NCI-H1694 treated with DMSO at 0.1 percent for 48 hours (cell line): ENCODE results near the gene ARHGEF39.
"Not testable (repeated sequence)": the region's sequence is repeated elsewhere in the genome, so short reads cannot be mapped to it uniquely, and the experiment has no call there.

Experiments used
- DNase-seq: peaks from one replicate; lab custom pipeline; 2025; lab: John Stamatoyannopoulos, UW

The ARHGEF39 gene

DNA sequence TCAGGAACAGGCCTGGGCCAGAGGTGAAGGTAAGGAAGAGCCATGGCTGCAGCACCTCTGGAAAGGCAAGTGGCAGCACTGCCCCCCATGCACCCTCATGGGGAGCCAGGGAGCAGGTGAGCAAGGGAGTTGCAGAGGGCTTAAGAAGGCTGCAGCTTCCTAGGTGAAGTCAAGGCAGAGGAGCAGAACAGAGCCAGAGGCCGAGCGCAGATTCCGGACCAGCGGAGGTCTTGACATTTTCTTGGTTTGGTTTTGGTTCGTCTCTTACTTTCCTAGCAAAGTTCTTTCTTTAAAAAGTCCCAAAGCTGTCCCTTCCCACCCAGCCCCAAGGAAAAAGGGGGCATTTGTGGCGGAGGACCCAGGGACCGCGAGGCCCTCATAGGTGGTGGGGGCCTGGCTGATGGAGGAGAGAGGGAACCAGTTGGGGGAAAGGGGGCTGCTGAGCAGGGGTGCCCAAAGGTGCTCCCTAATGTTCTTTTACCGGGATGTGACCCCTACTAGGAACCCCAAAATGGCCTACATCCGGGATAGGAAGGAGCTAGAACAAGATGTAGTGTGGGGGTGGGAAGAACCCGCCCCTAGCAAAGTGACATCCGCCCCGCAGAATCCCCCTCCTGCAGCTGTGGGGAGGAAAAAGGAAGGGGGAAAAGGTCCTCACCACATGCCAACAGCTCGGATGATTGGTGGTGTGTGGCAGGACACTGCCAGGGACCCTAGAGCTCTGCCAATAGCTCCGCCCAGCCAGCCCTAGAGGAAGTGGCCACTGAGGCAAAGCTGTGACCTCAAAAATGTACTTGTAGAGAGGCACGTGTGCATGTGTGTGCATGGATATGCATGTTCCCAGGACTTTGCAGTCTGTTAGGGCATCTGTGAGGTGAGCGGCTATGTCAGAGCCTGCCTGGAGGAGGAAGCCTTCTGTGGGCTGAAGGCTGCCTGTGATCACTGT is 45.9 kb downstream of the ARHGEF39 start:
- DNase-seq, result no peak

DNA sequence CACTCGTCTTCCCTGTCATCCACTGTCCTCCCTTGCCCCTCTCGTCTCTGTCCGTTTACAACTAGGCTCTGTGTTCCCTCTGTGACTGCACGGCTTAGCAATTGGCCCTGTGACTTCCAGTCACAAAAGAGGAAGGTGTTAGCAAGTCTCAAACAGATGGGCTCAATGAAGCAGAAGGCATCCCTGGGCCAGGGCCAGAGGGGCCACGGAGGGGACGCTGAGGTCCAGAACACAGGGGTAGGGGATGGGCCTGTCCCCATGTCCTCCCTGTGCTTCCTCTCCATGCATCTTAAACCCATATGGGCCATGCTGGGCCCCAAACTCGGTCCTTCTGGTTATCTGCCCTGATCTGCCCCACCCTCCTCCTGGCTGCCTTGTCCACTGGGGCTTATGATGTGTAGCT is 46.7 kb downstream of the ARHGEF39 start, which contains the start of gene CD72:
Gene CD72, minus strand, starts transcription at position 89 of the 403 bp plus-strand sequence. CDS start 110 bp downstream, outside the sequence.
- peak; percentile 19 for DNase-seq

DNA sequence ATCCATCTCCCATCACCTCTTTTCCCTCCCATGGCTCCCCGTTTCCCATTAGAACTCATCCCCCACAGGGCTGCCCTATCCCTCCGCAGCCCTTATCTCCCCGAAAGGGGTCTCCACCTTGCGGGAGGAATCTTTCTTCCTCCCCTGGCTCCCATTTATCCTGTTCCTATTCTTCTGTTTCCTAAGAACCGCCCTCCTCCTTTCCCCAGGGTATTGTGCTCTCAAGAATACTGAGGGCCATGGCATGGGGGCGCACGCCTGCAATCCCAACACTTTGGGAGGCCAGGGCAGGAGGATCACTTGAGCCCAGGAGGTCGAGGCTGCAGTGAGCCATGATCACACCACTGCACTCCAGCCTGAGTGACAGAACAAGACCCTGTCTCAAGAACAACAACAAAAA is 47.4 kb downstream of the ARHGEF39 start:
- no peak for DNase-seq

DNA sequence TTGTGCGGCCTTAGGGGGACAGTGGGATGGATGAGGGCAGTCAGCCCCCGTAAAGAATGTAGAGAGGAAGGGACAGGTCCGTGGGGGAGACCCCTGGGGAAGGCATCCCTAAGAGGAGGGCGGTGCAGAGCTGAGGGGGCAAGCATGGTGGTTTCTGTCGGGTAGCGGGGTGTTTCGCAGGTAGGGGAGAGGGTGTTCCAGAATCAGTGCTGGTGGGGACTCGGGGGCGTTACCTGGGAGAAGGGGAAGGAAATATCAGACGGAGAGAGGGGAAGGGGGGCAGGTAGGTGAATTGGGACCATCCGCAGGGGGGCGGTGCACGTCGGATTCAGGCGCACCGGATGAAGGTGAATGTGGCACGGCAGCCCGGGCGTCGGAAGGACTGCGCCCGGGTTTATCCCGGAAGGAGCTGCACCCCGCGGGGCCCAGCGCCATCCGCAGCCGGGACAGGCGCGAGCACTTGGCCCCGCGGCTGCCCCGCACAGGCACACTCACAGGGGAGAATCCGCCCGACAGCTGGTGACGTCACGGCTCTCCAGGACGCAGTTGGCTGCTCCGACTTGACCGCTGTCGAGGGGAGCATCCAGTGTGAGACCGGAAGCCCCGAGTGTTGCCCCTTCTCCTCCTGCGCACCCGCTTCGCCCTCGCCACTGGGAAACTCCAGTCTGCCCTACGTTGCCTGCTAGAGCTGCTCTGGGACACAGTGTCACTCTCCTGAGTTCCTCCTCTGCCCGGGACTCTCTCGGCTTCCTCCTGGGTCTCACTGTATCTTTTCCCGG is 48.1 kb downstream of the ARHGEF39 start:
- no peak for DNase-seq

DNA sequence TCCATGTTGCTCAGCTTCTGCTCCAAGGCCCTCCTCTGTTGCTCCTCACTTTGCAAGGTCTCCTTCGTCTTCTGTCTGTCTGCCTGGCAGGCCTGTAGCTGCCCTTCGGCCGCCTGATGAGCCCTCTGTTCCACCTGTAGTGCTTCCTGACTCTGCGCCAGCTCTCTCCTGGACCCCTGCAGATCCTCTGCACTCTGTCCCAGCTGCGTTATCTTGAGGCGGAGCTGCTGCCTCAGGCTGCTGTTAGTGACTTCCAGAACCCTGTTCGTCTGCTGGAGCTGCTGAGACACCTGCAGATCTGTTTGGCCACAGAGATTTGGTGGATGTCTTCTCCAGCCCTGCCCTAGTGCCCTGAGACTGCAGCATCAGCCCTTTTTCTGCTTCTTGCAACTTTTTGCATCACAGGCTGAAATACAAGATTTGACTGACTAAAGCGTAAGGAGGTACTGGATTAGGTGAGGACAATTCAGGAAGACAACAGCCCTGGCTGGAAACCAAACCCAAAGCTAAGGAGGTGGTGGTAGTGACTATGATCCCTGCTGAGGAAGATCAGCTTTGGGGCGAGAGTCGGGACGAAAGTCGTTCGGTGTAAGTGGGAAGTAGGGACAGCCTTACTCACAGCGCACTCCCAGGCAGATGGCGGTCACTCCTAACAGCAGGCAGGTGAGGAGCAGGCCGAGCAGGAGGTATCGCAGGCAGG is 48.9 kb downstream of the ARHGEF39 start:
- DNase-seq, result no peak

DNA sequence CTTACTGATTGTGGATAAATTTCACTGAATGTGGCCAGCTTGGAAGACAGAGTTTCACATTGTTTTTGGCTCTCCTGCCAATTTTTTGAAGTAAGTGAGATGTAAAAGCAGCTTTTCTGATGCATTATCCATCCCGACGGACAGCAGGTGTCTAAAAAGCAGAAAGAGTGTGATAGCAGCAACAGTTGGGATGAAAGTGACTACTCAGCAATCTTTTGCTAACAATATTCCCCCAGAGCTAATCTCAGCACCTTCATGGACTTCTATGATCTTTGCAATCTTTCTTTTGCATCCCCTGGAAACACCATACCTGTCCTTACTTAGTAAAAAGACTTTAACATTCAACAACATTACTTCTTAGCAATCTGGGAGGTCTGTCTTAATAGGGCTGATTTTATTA is 52.2 kb downstream of the ARHGEF39 start:
- no peak for DNase-seq

DNA sequence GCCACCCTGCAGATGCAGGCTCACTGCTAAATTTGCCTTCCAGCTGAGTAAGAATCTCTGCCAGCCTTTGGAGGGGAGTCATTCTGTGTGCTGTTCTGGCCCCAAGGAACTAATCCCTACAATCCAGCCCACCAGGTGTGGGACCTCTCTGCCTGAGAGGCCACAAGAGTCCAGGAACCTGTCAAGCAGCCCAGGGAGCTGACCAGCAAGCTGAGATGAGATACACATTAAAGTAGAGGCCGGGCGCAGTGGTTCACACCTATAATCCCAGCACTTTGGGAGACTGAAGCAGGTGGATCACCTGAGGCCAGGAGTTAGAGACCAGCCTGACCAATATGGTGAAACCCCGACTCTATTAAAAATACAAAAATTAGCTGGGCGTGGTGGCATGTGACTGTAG is 52.9 kb downstream of the ARHGEF39 start:
- not testable (repeated sequence) for DNase-seq

DNA sequence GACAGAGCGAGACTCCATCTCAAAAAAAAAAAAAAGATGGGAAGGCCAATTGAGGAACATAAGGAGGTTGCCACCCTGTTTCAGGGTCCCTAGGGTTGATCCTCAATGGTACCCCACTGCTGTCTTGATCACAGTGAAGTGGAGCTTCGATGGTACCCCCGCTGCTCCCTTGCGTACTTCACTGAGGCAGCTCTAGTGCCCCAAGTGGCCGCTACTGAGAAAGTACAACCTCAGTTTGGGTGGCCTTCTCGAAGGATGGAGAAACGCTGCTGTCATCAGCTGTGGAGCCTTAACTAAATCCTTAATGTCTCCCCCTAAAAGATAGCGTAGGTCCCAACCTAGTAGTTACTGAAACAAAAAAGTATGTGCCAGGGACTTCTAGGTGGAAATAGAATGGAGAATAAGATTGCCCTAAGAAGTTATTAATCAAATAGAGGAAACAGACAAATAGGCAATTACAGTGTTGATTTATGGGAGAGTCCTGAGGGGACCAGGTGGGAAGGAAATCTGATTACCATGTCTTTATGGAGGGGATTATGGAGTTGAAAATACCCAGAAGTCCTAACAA is 53.7 kb downstream of the ARHGEF39 start:
- DNase-seq, result peak; percentile 11

DNA sequence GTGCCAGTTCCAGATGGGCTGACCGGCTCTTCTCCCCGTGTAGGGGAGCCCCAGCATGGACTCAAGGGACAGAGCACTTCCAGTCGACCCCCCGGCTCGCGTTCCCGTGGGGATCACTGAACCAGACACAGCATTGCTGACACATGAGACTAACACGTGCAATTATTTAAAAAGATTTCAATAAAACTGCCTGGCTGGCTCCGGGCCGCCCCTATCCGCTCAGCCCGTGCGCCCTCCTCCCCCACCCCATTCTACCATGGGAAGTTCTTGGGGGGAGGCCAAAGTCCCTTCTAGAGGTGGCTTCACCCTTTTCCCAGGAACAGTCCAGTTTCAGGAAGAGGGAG is 55.2 kb downstream of the ARHGEF39 start:
- DNase-seq, result no peak
